H1 (cell line): ENCODE measurements around the gene TMEM30A. TPM values are rescaled to one million over a fixed set of nuclear protein-coding genes. Genes with fewer than 3 reads are reported as not detected.

Experiments used
- CTCF ChIA-PET: fragments of 300-600 bp; sonication (Branson Sonifier 250); formaldehyde crosslinking; loops from one replicate; lab custom pipeline; 2021; ENCODE audit not compliant: partially characterized antibody; lab: Charles Lee
- POLR2A ChIA-PET: fragments of 300-600 bp; sonication (Branson Sonifier 250); formaldehyde crosslinking; loops from one replicate; lab custom pipeline; 2021; ENCODE audit warnings: inconsistent platforms; ENCODE audit not compliant: partially characterized antibody; lab: Charles Lee
- DNase-seq, 2 experiments: peaks; one replicate each; pipeline versions ENCODE4 v3.0.0 to v3.0.0-alpha.2; 2010 to 2022; ENCODE audit warnings: low spot score in 2 of 2, low read depth in 1 of 2, mixed read lengths in 1 of 2
- FAIRE-seq: peaks from 2 replicates; lab custom pipeline; 2011; peaks lifted over from hg19 to GRCh38; lab: Jason Lieb, UNC
- H2AFZ ChIP-seq: 2 replicates; pipeline ENCODE4 v1.8.1; 2012; ENCODE audit warnings: low read length, inconsistent platforms
- H2AK5ac ChIP-seq: 2 replicates; pipeline ENCODE4 v1.6.1; 2013; ENCODE audit warnings: low read depth, low read length
- H2BK120ac ChIP-seq: replicated peaks from 2 replicates; pipeline ENCODE3; 2013; ENCODE audit warnings: low read depth, low read length, inconsistent platforms
- H2BK12ac ChIP-seq: 2 replicates; pipeline ENCODE4 v1.6.1; 2013; ENCODE audit warnings: low read depth, low read length
- H2BK15ac ChIP-seq: 2 replicates; pipeline ENCODE4 v1.6.1; 2013; ENCODE audit warnings: low read length
- H2BK20ac ChIP-seq: 2 replicates; pipeline ENCODE4 v1.6.1; 2013; ENCODE audit warnings: low read length
- H2BK5ac ChIP-seq: 2 replicates; pipeline ENCODE4 v1.6.1; 2013; ENCODE audit warnings: low read depth, low read length
- H3K14ac ChIP-seq: 2 replicates; pipeline ENCODE4 v1.6.1; 2013; ENCODE audit warnings: inconsistent platforms; ENCODE audit not compliant: insufficient read length
- H3K18ac ChIP-seq: 2 replicates; pipeline ENCODE4 v1.6.1; 2013; ENCODE audit warnings: low read length; ENCODE audit errors: extremely low read depth
- H3K23ac ChIP-seq: 2 replicates; pipeline ENCODE4 v1.6.1; 2013; ENCODE audit warnings: inconsistent platforms; ENCODE audit not compliant: insufficient read length
- H3K23me2 ChIP-seq: 2 replicates; pipeline ENCODE4 v1.6.1; 2013; ENCODE audit warnings: low read depth, low read length
- H3K27ac ChIP-seq: 2 replicates; pipeline ENCODE4 v1.6.1; 2011; ENCODE audit warnings: low read depth, low read length, inconsistent platforms
- H3K27me3 ChIP-seq, 4 experiments: replicated peaks in 1 of 4; 1 replicate in 1 of 4; 2 replicates in 3 of 4; pipeline versions ENCODE4 v1.6.1 to v1.8.1; 2011 to 2013; ENCODE audit warnings: low read length in 3 of 4, mild to moderate bottlenecking in 3 of 4, inconsistent platforms in 2 of 4, mixed read lengths in 2 of 4, moderate library complexity in 1 of 4; ENCODE audit not compliant: control insufficient read depth in 3 of 4, insufficient read depth in 3 of 4; ENCODE audit errors: extremely low read depth in 1 of 4
- H3K36me3 ChIP-seq, 4 experiments: 2 replicates each; pipeline versions ENCODE4 v1.6.1 to v1.8.1; 2011 to 2013; ENCODE audit warnings: mild to moderate bottlenecking in 4 of 4, low read length in 3 of 4, moderate library complexity in 2 of 4, control low read depth in 1 of 4, inconsistent platforms in 1 of 4; ENCODE audit not compliant: insufficient read depth in 4 of 4, control insufficient read depth in 2 of 4
- H3K4ac ChIP-seq: replicated peaks from 2 replicates; pipeline ENCODE3; 2013; ENCODE audit warnings: low read length, low read depth, mixed read lengths, inconsistent platforms; ENCODE audit not compliant: insufficient read length
- H3K4me1 ChIP-seq, 4 experiments: replicated peaks in 1 of 4; 1 replicate in 1 of 4; 2 replicates in 3 of 4; pipeline versions ENCODE4 v1.6.1 to v1.8.1; 2011 to 2013; ENCODE audit warnings: low read length in 3 of 4, inconsistent platforms in 2 of 4, mixed read lengths in 1 of 4; ENCODE audit not compliant: insufficient read depth in 4 of 4, control insufficient read depth in 3 of 4
- H3K4me2 ChIP-seq, 2 experiments: 2 replicates each; pipeline versions ENCODE4 v1.6.1 to v1.8.1; 2011 to 2013; ENCODE audit warnings: low read depth in 2 of 2, low read length in 2 of 2, control low read depth in 1 of 2, inconsistent platforms in 1 of 2, mild to moderate bottlenecking in 1 of 2; ENCODE audit not compliant: insufficient read depth in 1 of 2
- H3K4me3 ChIP-seq, 4 experiments: fragments of 200-600, 300-600 bp in 1 of 4; sonication (generic), shearing (Covaris generic), sonication (Bioruptor Twin) in 1 of 4; 2 replicates each; pipeline versions ENCODE4 v1.5.1 to v1.8.1; 2011 to 2016; ENCODE audit warnings: low read length in 4 of 4, low read depth in 3 of 4, control low read depth in 2 of 4, inconsistent platforms in 2 of 4, mild to moderate bottlenecking in 2 of 4, mixed read lengths in 1 of 4, moderate library complexity in 1 of 4; ENCODE audit not compliant: insufficient read depth in 2 of 4; ENCODE audit errors: extremely low read depth in 1 of 4
- H3K56ac ChIP-seq: replicated peaks from 2 replicates; pipeline ENCODE3; 2013; ENCODE audit warnings: low read depth, mild to moderate bottlenecking, mixed read lengths, low read length, inconsistent platforms; ENCODE audit not compliant: insufficient read length
- H3K79me1 ChIP-seq: 2 replicates; pipeline ENCODE4 v1.6.1; 2013; ENCODE audit warnings: low read depth, low read length, control low read depth
- H3K79me2 ChIP-seq, 2 experiments: 2 replicates each; pipeline versions ENCODE4 v1.6.1 to v1.8.1; 2012 to 2013; ENCODE audit warnings: low read length in 2 of 2, mild to moderate bottlenecking in 2 of 2, inconsistent platforms in 1 of 2; ENCODE audit not compliant: insufficient read depth in 2 of 2, control insufficient read depth in 1 of 2
- H3K9ac ChIP-seq, 4 experiments: replicated peaks in 1 of 4; 1 replicate in 1 of 4; 2 replicates in 3 of 4; pipeline versions ENCODE4 v1.6.1 to v1.8.1; 2011 to 2013; ENCODE audit warnings: low read depth in 3 of 4, low read length in 3 of 4, control low read depth in 2 of 4, mild to moderate bottlenecking in 2 of 4, moderate library complexity in 2 of 4, inconsistent platforms in 1 of 4; ENCODE audit errors: extremely low read depth in 1 of 4
- H3K9me3 ChIP-seq, 2 experiments: 2 replicates each; pipeline versions ENCODE4 v1.6.1 to v1.8.1; 2012 to 2013; ENCODE audit warnings: mild to moderate bottlenecking in 2 of 2, moderate library complexity in 2 of 2, control low read depth in 1 of 2, inconsistent platforms in 1 of 2, low read depth in 1 of 2, low read length in 1 of 2, mixed read lengths in 1 of 2; ENCODE audit not compliant: insufficient read depth in 2 of 2
- H4K20me1 ChIP-seq, 2 experiments: replicated peaks in 1 of 2; 2 replicates each; pipeline versions ENCODE3 to v1.8.1; 2011 to 2013; ENCODE audit warnings: inconsistent platforms in 2 of 2, low read length in 2 of 2, mild to moderate bottlenecking in 1 of 2; ENCODE audit not compliant: insufficient read depth in 2 of 2, control insufficient read depth in 1 of 2
- H4K5ac ChIP-seq: 2 replicates; pipeline ENCODE4 v1.6.1; 2013; ENCODE audit warnings: low read length, low read depth, mixed read lengths, inconsistent platforms; ENCODE audit not compliant: insufficient read length
- H4K8ac ChIP-seq: 2 replicates; pipeline ENCODE4 v1.8.0; 2013; ENCODE audit warnings: mild to moderate bottlenecking, moderate library complexity, low read length, inconsistent platforms; ENCODE audit not compliant: insufficient read depth; ENCODE audit errors: extremely low read depth
- H4K91ac ChIP-seq: replicated peaks from 2 replicates; pipeline ENCODE3; 2013; ENCODE audit warnings: low read length, mixed read lengths, inconsistent platforms; ENCODE audit not compliant: insufficient read length
- BACH1 ChIP-seq: IDR thresholded peaks from 2 replicates; pipeline ENCODE4 v1.6.1; 2012; ENCODE audit warnings: low read length, improper control_type of control experiment
- EGR1 ChIP-seq: IDR thresholded peaks from 2 replicates; pipeline ENCODE4 v1.6.1; 2011; ENCODE audit warnings: low read depth, low read length, borderline replicate concordance
- WGBS, 2 experiments: shearing (Covaris generic) in 1 of 2; methylation state at CpG; one replicate each; pipeline versions ENCODE4 v1.1.6 to v1.1.7; 2013 to 2015; ENCODE audit warnings: low lambda C conversion rate in 2 of 2, mixed read lengths in 2 of 2, inconsistent platforms in 1 of 2, low coverage in 1 of 2, missing lambda C conversion rate in 1 of 2; ENCODE audit not compliant: insufficient replicate concordance in 2 of 2, insufficient coverage in 1 of 2, insufficient read length in 1 of 2; ENCODE audit errors: extremely low coverage in 1 of 2, missing lambda C conversion rate in 1 of 2; 5-methylcytosine and 5-hydroxymethylcytosine counted together
- polyA plus RNA-seq, 7 experiments: library from polyadenylated mRNA; depleted of rRNA in 3 of 7; stranded (reverse) in 5 of 7; unstranded in 2 of 7; fragments of >200 nt in 5 of 7; fragments of 200-250 nt in 2 of 7; gene quantifications; 1 replicate in 5 of 7; 2 replicates in 1 of 7; 4 replicates in 1 of 7; pipeline versions ENCODE4 v1.2.1 to v1.2.3, GENCODE V29; 2011 to 2013; ENCODE audit warnings: missing spikeins in 2 of 7, mixed read lengths in 2 of 7
- total RNA-seq: library from RNA; stranded (reverse); fragmentation: NEBNext Ultra II Directional; extraction: Animal tissue kit (Norgen Biotek cat#: 25700); gene quantifications from 2 replicates; pipeline ENCODE4 v1.2.1, GENCODE V29; 2021

Gene TMEM30A
- total and polyA plus RNA-seq, 2 of the 8 experiments (the other 6 are each of a cell fraction or from before 2014, with no cell fraction given) = 10.5 to 71.0 TPM

GRCh38 chr6:75318900-75319299 is 34.3 kb upstream of the TMEM30A start:
- Histone ChIP-seq H4K5ac (no peak overlapping the region), H4K8ac (no peak overlapping the region), H2BK5ac (no peak overlapping the region), H2BK12ac (no peak overlapping the region), H3K18ac (no peak overlapping the region), H3K79me1 (no peaks in the 10 kb centered on the region), H3K9me3 (no peaks in the 10 kb centered on the region), H3K23me2 (no peaks in the 10 kb centered on the region), H3K4ac (no peak overlapping the region), H4K91ac (no peak overlapping the region), H4K20me1 (no peaks in the 10 kb centered on the region), H3K27ac (no peak overlapping the region), H2BK15ac (no peak overlapping the region), H3K9ac (no peak overlapping the region), H3K4me1 (peaks cover 0 to 4% (median 1%) of the 10 kb centered on the region in 4 experiments; a peak in 3 of 7 replicates), H3K4me2 (no peak overlapping the region), H3K14ac (no peak overlapping the region), H3K56ac (no peak overlapping the region), H3K23ac (no peak overlapping the region), H3K79me2 (no peaks in the 10 kb centered on the region), H3K4me3 (no peak overlapping the region), H3K27me3 (no peaks in the 10 kb centered on the region), H2AK5ac (no peak overlapping the region), H2AFZ (no peak overlapping the region), H2BK120ac (no peak overlapping the region), H2BK20ac (no peak overlapping the region), H3K36me3 (peaks cover 0 to 7% (median 0%) of the 10 kb centered on the region in 4 experiments; a peak in 2 of 8 replicates)
- no peak for FAIRE-seq
- DNase-seq = no peak
- 50 to 100% methylated on average over 1 to 2 of the region's 2 CpGs for WGBS, 2 experiments
- CTCF ChIA-PET = interaction anchor here (0.6 to 1.2 kb wide), 3 partner anchors 11 to 1006 kb away, joined by 3 read pairs; no protein-coding TSS in a partner anchor
- POLR2A ChIA-PET = no interaction called here
- TF ChIP-seq BACH1 = no peak
- TF ChIP-seq EGR1 = no peak
